Measurements from ENCODE around the gene C9orf40. TPM values are rescaled to one million over a fixed set of nuclear protein-coding genes. Genes with fewer than 3 reads are reported as not detected.

The C9orf40 gene
- total and polyA plus RNA-seq, 2 donors (not counting 3 experiments of a cell fraction or from before 2014, with no cell fraction given) = 2.2 to 7.5 TPM

DNA sequence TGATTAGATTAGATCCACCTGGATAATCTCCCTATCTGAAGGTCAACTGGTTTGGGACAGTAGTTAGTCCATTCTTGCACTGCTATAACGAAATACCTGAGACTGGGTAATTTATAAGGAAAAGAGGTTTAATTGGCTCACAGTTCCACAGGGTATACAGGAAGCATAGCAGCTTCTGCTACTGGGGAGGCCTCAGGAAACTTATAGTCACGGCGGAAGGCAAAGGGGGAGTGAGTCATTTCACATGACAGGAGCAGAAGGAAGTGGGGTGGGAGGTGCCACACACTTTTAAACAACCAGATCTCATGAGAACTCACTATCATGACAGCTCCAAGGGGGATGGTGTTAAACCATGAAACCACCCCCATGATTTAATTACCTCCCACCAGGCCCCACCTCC is 9.9 kb downstream of the C9orf40 start:
- POLR2A ChIA-PET = no interaction called here
- Histone ChIP-seq H3K9me1 (replicated peaks; ENCODE audit: control insufficient read depth, extremely low read depth, insufficient read depth, low read length) (no peaks in the 10 kb centered on the region), H3K9ac (replicated peaks; ENCODE audit: extremely low read depth, insufficient read depth, low read length) (no peak overlapping the region), H2AFZ (ENCODE audit: low read depth, low read length) (no peak overlapping the region), H3K27me3 (ENCODE audit: control insufficient read depth in 2 of 2, insufficient read depth in 2 of 2, low read length in 2 of 2) (no peaks in the 10 kb centered on the region), H3K79me2 (ENCODE audit: control insufficient read depth, insufficient read depth, low read length) (no peaks in the 10 kb centered on the region), H3K36me3 (ENCODE audit: control insufficient read depth in 2 of 2, extremely low read depth in 1 of 2, insufficient read depth in 2 of 2, low read length in 2 of 2) (no peaks in the 10 kb centered on the region), H3K4me1 (ENCODE audit: control insufficient read depth, extremely low read depth, insufficient read depth, low read length) (peaks cover 6% of the 10 kb centered on the region), H3K9me3 (replicated peaks; ENCODE audit: control insufficient read depth, insufficient read depth, low read length) (no peaks in the 10 kb centered on the region), H3K27ac (ENCODE audit: insufficient read depth, low read depth, low read length) (no peak overlapping the region), H3K4me2 (ENCODE audit: insufficient read depth, low read length) (no peak overlapping the region), H4K20me1 (replicated peaks; ENCODE audit: control insufficient read depth, extremely low read depth, insufficient read depth, low read length) (no peaks in the 10 kb centered on the region), H3K4me3 (replicated peaks in 1 of 3; ENCODE audit: insufficient read depth in 1 of 3, low read depth in 1 of 3, low read length in 3 of 3) (no peak overlapping the region)
- CTCF ChIA-PET = interaction anchor here (0.7 to 0.9 kb wide), 2 partner anchors 9 to 36 kb away, joined by 3 to 4 read pairs; no protein-coding TSS in a partner anchor
- dilution Hi-C loops (cut with MboI; ENCODE audit: extremely low pct_ligation_motif_present, low sequenced_read_pairs) = no loop called here
- TF ChIP-seq JUN (IDR thresholded peaks at IDR 0.05; ENCODE audit: borderline replicate concordance, insufficient read depth, insufficient read length, low read depth) = no peak
- no peak for TF ChIP-seq POLR2A (IDR thresholded peaks at IDR 0.05; ENCODE audit: low read depth, low read length)
- no peak for TF ChIP-seq MYC (IDR thresholded peaks at IDR 0.05; ENCODE audit: low read depth, low read length)
- TF ChIP-seq FOS (IDR thresholded peaks at IDR 0.05; ENCODE audit: borderline replicate concordance, insufficient read depth, low read length) = peak; percentile 21
- no peak for TF ChIP-seq POLR2AphosphoS5 (IDR thresholded peaks at IDR 0.05; ENCODE audit: insufficient read depth, low read depth, low read length)
- no peak for TF ChIP-seq GATA2 (IDR thresholded peaks at IDR 0.05; ENCODE audit: insufficient read depth, insufficient read length, low read depth, low read length)
- TF ChIP-seq EZH2 (IDR thresholded peaks at IDR 0.05; ENCODE audit: borderline replicate concordance, low read depth, low read length, severe bottlenecking) = no peak
- TF ChIP-seq, protein P1, sequence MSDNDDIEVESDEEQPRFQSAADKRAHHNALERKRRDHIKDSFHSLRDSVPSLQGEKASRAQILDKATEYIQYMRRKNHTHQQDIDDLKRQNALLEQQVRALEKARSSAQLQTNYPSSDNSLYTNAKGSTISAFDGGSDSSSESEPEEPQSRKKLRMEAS (IDR thresholded peaks at IDR 0.05; ENCODE audit: insufficient read depth, insufficient read length) = no peak
- BruUV-seq (replicated peaks) = no TSS peak
- DNase-seq (ENCODE audit: low read depth, low spot score) (peak; percentile 7), FAIRE-seq (peak; percentile 65)
- intact Hi-C loops (cut with micrococcal nuclease) = no loop called here

DNA sequence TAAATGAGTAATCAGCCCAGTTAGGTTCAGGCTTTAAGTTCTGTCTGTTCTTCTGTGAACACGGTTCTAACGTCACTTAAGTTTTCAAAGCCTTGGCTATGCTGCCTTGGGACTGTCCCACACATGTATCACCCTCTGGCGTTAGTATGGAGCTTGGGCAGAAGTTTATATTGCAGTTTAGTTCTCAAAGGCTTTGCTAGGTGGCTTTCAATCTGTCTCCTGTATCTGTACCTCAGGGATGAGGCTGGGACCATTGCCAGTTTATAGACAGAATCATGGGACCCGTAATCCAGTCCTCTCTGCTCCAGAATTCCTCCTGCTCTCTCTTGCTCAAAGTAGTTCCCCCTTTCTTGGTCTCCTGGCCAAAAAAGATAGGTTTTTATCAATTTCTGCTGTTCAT is 12.1 kb downstream of the C9orf40 start:
- CTCF ChIA-PET = interaction anchor here (1.1 to 2.2 kb wide), 2 partner anchors 12 to 146 kb away, joined by 4 to 12 read pairs; partner anchors contain the start of gene C9orf40
- no peaks in the 10 kb centered on the region for H3K9me3 ChIP-seq (replicated peaks; ENCODE audit: control insufficient read depth, insufficient read depth, low read length)
- H3K27me3 ChIP-seq (ENCODE audit: control insufficient read depth in 2 of 2, insufficient read depth in 2 of 2, low read length in 2 of 2) = no peaks in the 10 kb centered on the region
- no peaks in the 10 kb centered on the region for H4K20me1 ChIP-seq (replicated peaks; ENCODE audit: control insufficient read depth, extremely low read depth, insufficient read depth, low read length)
- no TSS peak for BruUV-seq (replicated peaks)
- H2AFZ ChIP-seq (ENCODE audit: low read depth, low read length) = no peak overlapping the region
- H3K4me2 ChIP-seq (ENCODE audit: insufficient read depth, low read length) = no peak overlapping the region
- no peak overlapping the region for H3K9ac ChIP-seq (replicated peaks; ENCODE audit: extremely low read depth, insufficient read depth, low read length)
- TF ChIP-seq, protein P1 (IDR thresholded peaks at IDR 0.05; ENCODE audit: insufficient read depth, insufficient read length) = no peak
- TF ChIP-seq EZH2 (IDR thresholded peaks at IDR 0.05; ENCODE audit: borderline replicate concordance, low read depth, low read length, severe bottlenecking) (no peak), POLR2AphosphoS5 (IDR thresholded peaks at IDR 0.05; ENCODE audit: insufficient read depth, low read depth, low read length) (no peak), FOS (IDR thresholded peaks at IDR 0.05; ENCODE audit: borderline replicate concordance, insufficient read depth, low read length) (no peak), MYC (IDR thresholded peaks at IDR 0.05; ENCODE audit: low read depth, low read length) (no peak), POLR2A (IDR thresholded peaks at IDR 0.05; ENCODE audit: low read depth, low read length) (no peak), JUN (IDR thresholded peaks at IDR 0.05; ENCODE audit: borderline replicate concordance, insufficient read depth, insufficient read length, low read depth) (no peak), GATA2 (IDR thresholded peaks at IDR 0.05; ENCODE audit: insufficient read depth, insufficient read length, low read depth, low read length) (no peak)
- TF ChIP-seq, protein P2, sequence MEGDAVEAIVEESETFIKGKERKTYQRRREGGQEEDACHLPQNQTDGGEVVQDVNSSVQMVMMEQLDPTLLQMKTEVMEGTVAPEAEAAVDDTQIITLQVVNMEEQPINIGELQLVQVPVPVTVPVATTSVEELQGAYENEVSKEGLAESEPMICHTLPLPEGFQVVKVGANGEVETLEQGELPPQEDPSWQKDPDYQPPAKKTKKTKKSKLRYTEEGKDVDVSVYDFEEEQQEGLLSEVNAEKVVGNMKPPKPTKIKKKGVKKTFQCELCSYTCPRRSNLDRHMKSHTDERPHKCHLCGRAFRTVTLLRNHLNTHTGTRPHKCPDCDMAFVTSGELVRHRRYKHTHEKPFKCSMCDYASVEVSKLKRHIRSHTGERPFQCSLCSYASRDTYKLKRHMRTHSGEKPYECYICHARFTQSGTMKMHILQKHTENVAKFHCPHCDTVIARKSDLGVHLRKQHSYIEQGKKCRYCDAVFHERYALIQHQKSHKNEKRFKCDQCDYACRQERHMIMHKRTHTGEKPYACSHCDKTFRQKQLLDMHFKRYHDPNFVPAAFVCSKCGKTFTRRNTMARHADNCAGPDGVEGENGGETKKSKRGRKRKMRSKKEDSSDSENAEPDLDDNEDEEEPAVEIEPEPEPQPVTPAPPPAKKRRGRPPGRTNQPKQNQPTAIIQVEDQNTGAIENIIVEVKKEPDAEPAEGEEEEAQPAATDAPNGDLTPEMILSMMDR (IDR thresholded peaks at IDR 0.05; ENCODE audit: extremely low read depth in 1 of 2, insufficient read depth in 1 of 2, low read depth in 1 of 2, low read length in 2 of 2) = no peak
- dilution Hi-C loops (cut with MboI; ENCODE audit: extremely low pct_ligation_motif_present, low sequenced_read_pairs) (no loop called here), intact Hi-C loops (cut with micrococcal nuclease) (no loop called here)
- H3K27ac ChIP-seq (ENCODE audit: insufficient read depth, low read depth, low read length) = no peak overlapping the region
- H3K4me3 ChIP-seq (replicated peaks in 1 of 3; ENCODE audit: insufficient read depth in 1 of 3, low read depth in 1 of 3, low read length in 3 of 3) = no peak overlapping the region
- no peak for FAIRE-seq
- DNase-seq (ENCODE audit: low read depth, low spot score) = peak; percentile 10
- POLR2A ChIA-PET = no interaction called here
- no peaks in the 10 kb centered on the region for H3K79me2 ChIP-seq (ENCODE audit: control insufficient read depth, insufficient read depth, low read length)
- H3K4me1 ChIP-seq (ENCODE audit: control insufficient read depth, extremely low read depth, insufficient read depth, low read length) = peaks cover 6% of the 10 kb centered on the region
- no peaks in the 10 kb centered on the region for H3K9me1 ChIP-seq (replicated peaks; ENCODE audit: control insufficient read depth, extremely low read depth, insufficient read depth, low read length)
- H3K36me3 ChIP-seq (ENCODE audit: control insufficient read depth in 2 of 2, extremely low read depth in 1 of 2, insufficient read depth in 2 of 2, low read length in 2 of 2) = no peaks in the 10 kb centered on the region

All from endothelial cell of umbilical vein (primary cell).